ENCODE data around the gene REEP3.

REEP3 gene

DNA sequence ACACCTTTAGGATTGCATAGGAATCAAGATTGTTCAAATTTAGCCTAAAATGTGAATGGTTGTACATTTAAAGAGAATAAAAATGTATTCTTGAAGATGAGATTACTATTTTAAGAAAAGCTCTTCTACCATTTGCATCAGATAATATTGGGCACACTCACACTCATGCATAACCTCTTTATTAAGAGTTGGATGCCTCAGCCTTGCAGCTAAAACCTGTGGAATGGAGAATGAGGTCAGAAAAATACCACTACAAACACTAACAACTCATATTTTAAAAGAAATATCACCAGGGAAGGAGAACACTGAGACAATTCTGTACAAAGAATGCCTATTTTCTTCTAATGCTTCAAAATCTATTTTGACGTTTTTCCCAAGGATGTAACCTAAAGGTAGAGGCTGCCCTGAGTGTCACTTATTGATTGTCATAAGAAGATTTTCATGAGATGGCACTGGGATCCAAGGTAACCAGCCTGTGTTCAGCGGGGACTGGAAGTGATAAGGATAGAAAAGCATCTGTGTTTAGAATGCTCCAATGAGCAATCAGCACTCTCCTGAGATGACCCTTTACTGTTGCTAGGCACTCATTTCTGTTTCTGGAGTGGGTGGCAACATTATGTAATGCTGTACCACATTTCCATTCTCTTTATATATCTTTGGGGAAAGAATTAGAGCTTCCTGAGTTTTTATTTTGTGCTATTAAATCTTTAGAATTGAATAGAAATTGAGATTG lies 26.6 kb downstream of the REEP3 start:
- Histone ChIP-seq H3K27ac (ENCODE audit: low read length) (no peak overlapping the region), H3K9me2 (replicated peaks; ENCODE audit: insufficient read depth, low read length) (no peaks in the 10 kb centered on the region), H3K9ac (ENCODE audit: low read length) (no peak overlapping the region), H3K9me3 (replicated peaks; ENCODE audit: insufficient read depth, low read length) (no peaks in the 10 kb centered on the region), H3K4me2 (ENCODE audit: low read depth, low read length) (no peak overlapping the region), H3K4me3 (ENCODE audit: low read length) (no peak overlapping the region), H4K20me1 (ENCODE audit: insufficient read depth, low read length) (no peaks in the 10 kb centered on the region), H3K36me3 (replicated peaks; ENCODE audit: insufficient read depth, low read length) (no peaks in the 10 kb centered on the region), H3K4me1 (ENCODE audit: low read length) (0 out of 2 replicates have a peak, but pooled peaks cover 4% of the 10 kb centered on the region), H2AFZ (ENCODE audit: low read length) (no peak overlapping the region), H3K79me2 (ENCODE audit: low read length) (peaks cover 6% of the 10 kb centered on the region; the same call in 1 of the 2 replicates), H3F3A (ENCODE audit: insufficient read depth, low read length) (no peaks in the 10 kb centered on the region), H3K27me3 (replicated peaks; ENCODE audit: insufficient read depth, low read length) (no peaks in the 10 kb centered on the region)
- DNase-seq, result no peak
- TF ChIP-seq, protein P1, sequence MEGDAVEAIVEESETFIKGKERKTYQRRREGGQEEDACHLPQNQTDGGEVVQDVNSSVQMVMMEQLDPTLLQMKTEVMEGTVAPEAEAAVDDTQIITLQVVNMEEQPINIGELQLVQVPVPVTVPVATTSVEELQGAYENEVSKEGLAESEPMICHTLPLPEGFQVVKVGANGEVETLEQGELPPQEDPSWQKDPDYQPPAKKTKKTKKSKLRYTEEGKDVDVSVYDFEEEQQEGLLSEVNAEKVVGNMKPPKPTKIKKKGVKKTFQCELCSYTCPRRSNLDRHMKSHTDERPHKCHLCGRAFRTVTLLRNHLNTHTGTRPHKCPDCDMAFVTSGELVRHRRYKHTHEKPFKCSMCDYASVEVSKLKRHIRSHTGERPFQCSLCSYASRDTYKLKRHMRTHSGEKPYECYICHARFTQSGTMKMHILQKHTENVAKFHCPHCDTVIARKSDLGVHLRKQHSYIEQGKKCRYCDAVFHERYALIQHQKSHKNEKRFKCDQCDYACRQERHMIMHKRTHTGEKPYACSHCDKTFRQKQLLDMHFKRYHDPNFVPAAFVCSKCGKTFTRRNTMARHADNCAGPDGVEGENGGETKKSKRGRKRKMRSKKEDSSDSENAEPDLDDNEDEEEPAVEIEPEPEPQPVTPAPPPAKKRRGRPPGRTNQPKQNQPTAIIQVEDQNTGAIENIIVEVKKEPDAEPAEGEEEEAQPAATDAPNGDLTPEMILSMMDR (IDR thresholded peaks at IDR 0.05; ENCODE audit: low read length), result no peak
- TF ChIP-seq EZH2 (optimal IDR thresholded peaks at IDR 0.05; ENCODE audit: low read depth, low read length) (no peak), EZH2phosphoT487 (IDR thresholded peaks at IDR 0.05; ENCODE audit: low read length) (no peak)

DNA sequence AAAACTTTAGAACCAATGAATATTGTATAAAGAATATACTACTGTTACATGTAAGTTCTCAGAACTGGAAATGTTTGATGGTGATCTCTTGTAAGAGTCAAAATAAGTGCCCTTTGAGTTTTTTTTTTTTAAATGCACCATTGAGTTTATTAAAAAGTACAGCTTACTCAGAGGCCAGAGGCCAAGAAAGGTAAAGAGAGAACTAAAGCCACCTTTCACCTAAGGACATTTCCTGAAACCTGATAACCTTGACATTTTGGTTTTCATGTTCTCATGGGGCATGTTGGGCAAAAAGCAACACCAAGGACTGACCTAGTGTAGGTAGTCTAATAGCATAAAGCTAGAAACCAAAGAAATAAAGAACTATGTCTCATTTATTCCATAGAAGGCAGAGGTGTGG lies 27.7 kb downstream of the REEP3 start:
- Histone ChIP-seq H3K9me2 (replicated peaks; ENCODE audit: insufficient read depth, low read length) (no peaks in the 10 kb centered on the region), H3K9me3 (replicated peaks; ENCODE audit: insufficient read depth, low read length) (no peaks in the 10 kb centered on the region), H3F3A (ENCODE audit: insufficient read depth, low read length) (no peaks in the 10 kb centered on the region), H3K4me1 (ENCODE audit: low read length) (0 out of 2 replicates have a peak, but pooled peaks cover 4% of the 10 kb centered on the region), H3K36me3 (replicated peaks; ENCODE audit: insufficient read depth, low read length) (no peaks in the 10 kb centered on the region), H3K27ac (ENCODE audit: low read length) (no peak overlapping the region), H3K27me3 (replicated peaks; ENCODE audit: insufficient read depth, low read length) (no peaks in the 10 kb centered on the region), H3K4me3 (ENCODE audit: low read length) (no peak overlapping the region), H3K4me2 (ENCODE audit: low read depth, low read length) (no peak overlapping the region), H4K20me1 (ENCODE audit: insufficient read depth, low read length) (no peaks in the 10 kb centered on the region), H2AFZ (ENCODE audit: low read length) (no peak overlapping the region), H3K9ac (ENCODE audit: low read length) (no peak overlapping the region), H3K79me2 (ENCODE audit: low read length) (peaks cover 6% of the 10 kb centered on the region; the same call in 1 of the 2 replicates)
- no peak for DNase-seq
- TF ChIP-seq EZH2 (optimal IDR thresholded peaks at IDR 0.05; ENCODE audit: low read depth, low read length) (no peak), EZH2phosphoT487 (IDR thresholded peaks at IDR 0.05; ENCODE audit: low read length) (no peak)
- TF ChIP-seq, protein P1 (IDR thresholded peaks at IDR 0.05; ENCODE audit: low read length), result no peak

DNA sequence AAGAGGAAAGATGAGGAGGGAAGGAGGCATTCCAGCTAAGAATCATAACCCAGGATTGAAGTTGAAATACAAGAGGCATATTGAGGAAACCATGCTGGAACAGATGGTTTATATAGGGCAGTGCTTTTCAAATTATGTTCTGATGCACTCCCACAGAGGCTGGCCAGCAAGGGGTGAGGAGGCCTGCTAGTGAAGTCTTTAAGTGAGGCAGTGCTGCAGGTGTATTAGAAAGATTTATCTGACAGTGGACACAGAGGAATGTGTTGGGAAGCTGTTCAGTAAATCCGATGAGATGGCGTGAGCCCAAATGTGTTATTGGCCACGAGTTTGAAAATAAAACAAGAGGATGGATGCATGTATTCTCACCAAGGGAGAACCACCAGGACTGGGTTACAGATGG lies 28.6 kb downstream of the REEP3 start:
- Histone ChIP-seq H3F3A (ENCODE audit: insufficient read depth, low read length) (no peaks in the 10 kb centered on the region), H3K79me2 (ENCODE audit: low read length) (peaks cover 6% of the 10 kb centered on the region; the same call in 1 of the 2 replicates), H3K27me3 (replicated peaks; ENCODE audit: insufficient read depth, low read length) (no peaks in the 10 kb centered on the region), H3K9me2 (replicated peaks; ENCODE audit: insufficient read depth, low read length) (no peaks in the 10 kb centered on the region), H3K4me1 (ENCODE audit: low read length) (peaks cover 6% of the 10 kb centered on the region; the same call in 1 of the 2 replicates), H4K20me1 (ENCODE audit: insufficient read depth, low read length) (no peaks in the 10 kb centered on the region), H3K36me3 (replicated peaks; ENCODE audit: insufficient read depth, low read length) (no peaks in the 10 kb centered on the region), H3K27ac (ENCODE audit: low read length) (no peak overlapping the region), H3K4me2 (ENCODE audit: low read depth, low read length) (no peak overlapping the region), H3K9me3 (replicated peaks; ENCODE audit: insufficient read depth, low read length) (no peaks in the 10 kb centered on the region), H2AFZ (ENCODE audit: low read length) (no peak overlapping the region), H3K4me3 (ENCODE audit: low read length) (no peak overlapping the region), H3K9ac (ENCODE audit: low read length) (no peak overlapping the region)
- no peak for TF ChIP-seq EZH2 (optimal IDR thresholded peaks at IDR 0.05; ENCODE audit: low read depth, low read length)
- TF ChIP-seq, protein P1 (IDR thresholded peaks at IDR 0.05; ENCODE audit: low read length), result no peak
- TF ChIP-seq EZH2phosphoT487 (IDR thresholded peaks at IDR 0.05; ENCODE audit: low read length), result no peak
- no peak for DNase-seq

All from MM.1S (cell line).